Endothelial cell (in vitro differentiated cells): ENCODE results near the gene TRPV5. TPM values are rescaled to one million over a fixed set of nuclear protein-coding genes. Genes with fewer than 3 reads are reported as not detected.

Experiments used
- DNase-seq: peaks from one replicate; pipeline ENCODE4 v3.0.0; 2021; ENCODE audit warnings: low spot score
- H3K27ac Mint-ChIP-seq: one replicate; pipeline ENCODE4 v1.8.0; 2021; ENCODE audit warnings: mixed read lengths, inconsistent platforms; ENCODE audit not compliant: unreplicated experiment
- H3K27me3 Mint-ChIP-seq: one replicate; pipeline ENCODE4 v1.8.0; 2021; ENCODE audit warnings: mild to moderate bottlenecking, moderate library complexity, mixed read lengths, inconsistent platforms; ENCODE audit not compliant: unreplicated experiment
- H3K36me3 Mint-ChIP-seq: one replicate; pipeline ENCODE4 v1.8.0; 2021; ENCODE audit warnings: mild to moderate bottlenecking, low read depth, mixed read lengths, inconsistent platforms; ENCODE audit not compliant: unreplicated experiment
- H3K4me1 Mint-ChIP-seq: one replicate; pipeline ENCODE4 v1.8.0; 2021; ENCODE audit warnings: mild to moderate bottlenecking, mixed read lengths, inconsistent platforms; ENCODE audit not compliant: unreplicated experiment
- H3K4me3 Mint-ChIP-seq: one replicate; pipeline ENCODE4 v1.8.0; 2021; ENCODE audit warnings: mild to moderate bottlenecking, mixed read lengths, inconsistent platforms; ENCODE audit not compliant: unreplicated experiment
- H3K9me3 Mint-ChIP-seq: one replicate; pipeline ENCODE4 v1.8.0; 2021; ENCODE audit warnings: mixed read lengths, inconsistent platforms; ENCODE audit not compliant: unreplicated experiment
- CTCF ChIP-seq: fragments of 200-600 bp; sonication (generic); IDR thresholded peaks from one replicate; pipeline ENCODE4 v1.5.0; 2021; ENCODE audit warnings: antibody characterized with exemption; ENCODE audit not compliant: unreplicated experiment
- total RNA-seq: library from RNA; stranded (reverse); fragmentation: NEBNext Ultra II Directional; extraction: Animal tissue kit (Norgen Biotek cat#: 25700); gene quantifications from one replicate; pipeline ENCODE4 v1.2.1, GENCODE V29; 2021; ENCODE audit not compliant: unreplicated experiment

The TRPV5 gene
- total RNA-seq, 1 donor from 2014 or later = not detected

- Mint-ChIP-seq H3K36me3 (no peaks in the 10 kb centered on the region), H3K4me1 (no peaks in the 10 kb centered on the region), H3K4me3 (no peak overlapping the region), H3K9me3 (peaks cover 5% of the 10 kb centered on the region), H3K27me3 (peaks cover 12% of the 10 kb centered on the region), H3K27ac (no peak overlapping the region)
- DNase-seq = no peak
- no peak for TF ChIP-seq CTCF
Measured at GRCh38 chr7:142873871-142874270, 59.7 kb downstream of the TRPV5 start.

GRCh38 chr7:142873281-142873784 lies 60.2 kb downstream of the TRPV5 start:
- peak; percentile 43 for DNase-seq

GRCh38 chr7:142872106-142872675 lies 61.4 kb downstream of the TRPV5 start:
- Mint-ChIP-seq H3K27me3 (peaks cover 12% of the 10 kb centered on the region), H3K9me3 (peaks cover 5% of the 10 kb centered on the region), H3K4me1 (no peaks in the 10 kb centered on the region), H3K4me3 (no peak overlapping the region), H3K27ac (no peak overlapping the region), H3K36me3 (no peaks in the 10 kb centered on the region)
- TF ChIP-seq CTCF = no peak
- DNase-seq = no peak

More at GRCh38 chr7:142873281-142873784, 60.2 kb downstream of the TRPV5 start:
- H3K4me1 Mint-ChIP-seq = no peaks in the 10 kb centered on the region
- no peaks in the 10 kb centered on the region for H3K36me3 Mint-ChIP-seq
- no peak overlapping the region for H3K4me3 Mint-ChIP-seq
- no peak overlapping the region for H3K27ac Mint-ChIP-seq
- H3K27me3 Mint-ChIP-seq = peaks cover 11% of the 10 kb centered on the region
- TF ChIP-seq CTCF = peak; percentile 76
- peaks cover 5% of the 10 kb centered on the region for H3K9me3 Mint-ChIP-seq

GRCh38 chr7:142871260-142872105 lies 62.1 kb downstream of the TRPV5 start:
- Mint-ChIP-seq H3K4me3 (no peak overlapping the region), H3K4me1 (no peaks in the 10 kb centered on the region), H3K27ac (no peak overlapping the region), H3K9me3 (peaks cover 5% of the 10 kb centered on the region), H3K27me3 (peaks cover 15% of the 10 kb centered on the region), H3K36me3 (no peaks in the 10 kb centered on the region)
- peak; percentile 1 for DNase-seq
- TF ChIP-seq CTCF = no peak
